Mesenchymal stem cell (in vitro differentiated cells and primary cell): ENCODE measurements around the gene NID1.

Experiments
- DNase-seq: peaks from one replicate; pipeline ENCODE4 v3.0.0-alpha.2; 2013
- H2AFZ ChIP-seq: one replicate; pipeline ENCODE4 v1.6.1; 2013; ENCODE audit warnings: low read depth, mild to moderate bottlenecking, control low read depth, inconsistent platforms, low read length, moderate library complexity
- H2AK5ac ChIP-seq: 2 replicates; pipeline ENCODE4 v1.6.1; 2013; ENCODE audit warnings: low read length, moderate library complexity, mild to moderate bottlenecking, inconsistent platforms; ENCODE audit not compliant: severe bottlenecking
- H2BK120ac ChIP-seq: one replicate; pipeline ENCODE4 v1.6.1; 2013; ENCODE audit warnings: low read depth, mild to moderate bottlenecking, inconsistent platforms, low read length, moderate library complexity
- H2BK12ac ChIP-seq, 2 experiments: one replicate each; pipeline ENCODE4 v1.6.1; 2013; ENCODE audit warnings: inconsistent platforms in 2 of 2, low read length in 2 of 2, mild to moderate bottlenecking in 2 of 2, moderate library complexity in 2 of 2, control low read depth in 1 of 2
- H2BK15ac ChIP-seq: one replicate; pipeline ENCODE4 v1.6.1; 2013; ENCODE audit warnings: mild to moderate bottlenecking, low read depth, inconsistent platforms; ENCODE audit not compliant: poor library complexity, severe bottlenecking
- H2BK5ac ChIP-seq: 2 replicates; pipeline ENCODE4 v1.6.1; 2013; ENCODE audit warnings: low read depth, mild to moderate bottlenecking, low read length, control low read depth, inconsistent platforms; ENCODE audit not compliant: poor library complexity, severe bottlenecking
- H3K14ac ChIP-seq, 2 experiments: one replicate each; pipeline ENCODE4 v1.6.1; 2013; ENCODE audit warnings: inconsistent platforms in 2 of 2, low read length in 2 of 2, control low read depth in 1 of 2, mild to moderate bottlenecking in 1 of 2, moderate library complexity in 1 of 2
- H3K18ac ChIP-seq, 2 experiments: one replicate each; pipeline ENCODE4 v1.6.1; 2013; ENCODE audit warnings: inconsistent platforms in 2 of 2, low read length in 2 of 2, control low read depth in 1 of 2, low read depth in 1 of 2, mild to moderate bottlenecking in 1 of 2
- H3K23ac ChIP-seq, 2 experiments: one replicate each; pipeline ENCODE4 v1.6.1; 2013; ENCODE audit warnings: inconsistent platforms in 2 of 2, low read length in 2 of 2, mild to moderate bottlenecking in 2 of 2, moderate library complexity in 2 of 2, control low read depth in 1 of 2
- H3K27ac ChIP-seq: 2 replicates; pipeline ENCODE4 v1.5.1; 2013; ENCODE audit warnings: mild to moderate bottlenecking, moderate library complexity, low read length, control low read depth, inconsistent platforms; ENCODE audit not compliant: poor library complexity, severe bottlenecking
- H3K27me3 ChIP-seq, 2 experiments: 2 replicates each; pipeline versions ENCODE4 v1.6.1 to v1.7.0; 2013; ENCODE audit warnings: low read length in 2 of 2, mild to moderate bottlenecking in 2 of 2, moderate library complexity in 2 of 2, control low read depth in 1 of 2, inconsistent platforms in 1 of 2; ENCODE audit not compliant: control insufficient read depth in 1 of 2, insufficient read depth in 1 of 2
- H3K36me3 ChIP-seq, 2 experiments: 2 replicates each; pipeline versions ENCODE4 v1.6.1 to v1.7.0; 2013; ENCODE audit warnings: low read length in 2 of 2, control low read depth in 1 of 2, inconsistent platforms in 1 of 2, low read depth in 1 of 2, mild to moderate bottlenecking in 1 of 2; ENCODE audit not compliant: insufficient read depth in 2 of 2, control insufficient read depth in 1 of 2
- H3K4ac ChIP-seq, 2 experiments: one replicate each; pipeline ENCODE4 v1.6.1; 2013; ENCODE audit warnings: inconsistent platforms in 2 of 2, low read length in 2 of 2, mild to moderate bottlenecking in 2 of 2, moderate library complexity in 2 of 2, control low read depth in 1 of 2, low read depth in 1 of 2
- H3K4me1 ChIP-seq: 2 replicates; pipeline ENCODE4 v1.6.1; 2013; ENCODE audit warnings: low read depth, low read length, control low read depth; ENCODE audit not compliant: control insufficient read depth, insufficient read depth
- H3K4me2 ChIP-seq: 2 replicates; pipeline ENCODE4 v1.6.1; 2013; ENCODE audit warnings: low read length, mild to moderate bottlenecking, inconsistent platforms; ENCODE audit not compliant: poor library complexity, severe bottlenecking
- H3K4me3 ChIP-seq, 2 experiments: 2 replicates each; pipeline versions ENCODE4 v1.5.1 to v1.7.0; 2013; ENCODE audit warnings: low read length in 2 of 2, mild to moderate bottlenecking in 2 of 2, control low read depth in 1 of 2, low read depth in 1 of 2; ENCODE audit not compliant: insufficient read depth in 1 of 2
- H3K79me1 ChIP-seq: replicated peaks from 2 replicates; pipeline ENCODE4 v1.6.1; 2013; ENCODE audit warnings: mild to moderate bottlenecking, control low read depth, low read length, inconsistent platforms; ENCODE audit not compliant: poor library complexity, severe bottlenecking
- H3K9ac ChIP-seq: 2 replicates; pipeline ENCODE4 v1.7.0; 2013; ENCODE audit warnings: mild to moderate bottlenecking, low read length, moderate library complexity
- H3K9me3 ChIP-seq: 2 replicates; pipeline ENCODE4 v1.7.0; 2013; ENCODE audit warnings: mild to moderate bottlenecking, low read length; ENCODE audit not compliant: control insufficient read depth
- H4K8ac ChIP-seq: one replicate; pipeline ENCODE4 v1.6.1; 2013; ENCODE audit warnings: inconsistent platforms, mild to moderate bottlenecking, low read length, moderate library complexity
- H4K91ac ChIP-seq: one replicate; pipeline ENCODE4 v1.6.1; 2013; ENCODE audit warnings: mild to moderate bottlenecking, low read length, inconsistent platforms
- WGBS: methylation state at CpG from one replicate; pipeline ENCODE4 v1.1.7; 2013; ENCODE audit warnings: mixed read lengths; 5-methylcytosine and 5-hydroxymethylcytosine counted together

Gene NID1

DNA sequence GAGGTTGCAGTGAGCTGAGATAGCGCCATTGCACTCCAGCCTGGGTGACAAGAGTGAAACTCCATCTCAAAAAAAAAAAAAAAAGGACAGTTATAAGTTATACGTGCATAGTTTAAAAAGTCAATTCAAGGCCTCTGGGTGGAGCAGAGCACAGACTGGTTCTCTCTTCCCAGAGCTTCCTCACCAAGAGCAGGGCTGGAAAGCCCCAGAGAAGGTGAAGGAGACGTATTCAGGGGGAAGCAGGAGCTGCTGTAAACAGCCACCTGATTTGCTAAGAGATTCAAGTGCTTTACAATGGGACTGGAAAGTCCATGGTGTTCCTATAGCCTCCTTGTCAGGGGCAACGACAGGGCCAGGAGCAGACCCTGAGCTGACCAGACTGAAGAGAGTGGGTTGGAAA is 113.2 kb downstream of the NID1 start:
- H2BK5ac ChIP-seq = no peak overlapping the region
- no peak overlapping the region for H2AFZ ChIP-seq
- H3K27me3 ChIP-seq = no peaks in the 10 kb centered on the region
- DNase-seq = no peak
- H2BK120ac ChIP-seq = no peak overlapping the region
- no peak overlapping the region for H3K4me2 ChIP-seq
- H3K14ac ChIP-seq = no peak overlapping the region
- H2AK5ac ChIP-seq = no peak overlapping the region
- H4K91ac ChIP-seq = no peak overlapping the region
- H3K79me1 ChIP-seq = no peaks in the 10 kb centered on the region
- H3K9me3 ChIP-seq = no peaks in the 10 kb centered on the region
- H2BK12ac ChIP-seq = no peak overlapping the region
- H3K4me1 ChIP-seq = peaks cover 4% of the 10 kb centered on the region
- H3K4me3 ChIP-seq = no peak overlapping the region
- 94% methylated on average over 4 of the region's 4 CpGs for WGBS
- no peak overlapping the region for H2BK15ac ChIP-seq
- no peak overlapping the region for H3K4ac ChIP-seq
- H3K18ac ChIP-seq = no peak overlapping the region
- no peak overlapping the region for H3K23ac ChIP-seq
- H3K27ac ChIP-seq = no peak overlapping the region
- H4K8ac ChIP-seq = no peak overlapping the region
- no peaks in the 10 kb centered on the region for H3K36me3 ChIP-seq
- no peak overlapping the region for H3K9ac ChIP-seq

DNA sequence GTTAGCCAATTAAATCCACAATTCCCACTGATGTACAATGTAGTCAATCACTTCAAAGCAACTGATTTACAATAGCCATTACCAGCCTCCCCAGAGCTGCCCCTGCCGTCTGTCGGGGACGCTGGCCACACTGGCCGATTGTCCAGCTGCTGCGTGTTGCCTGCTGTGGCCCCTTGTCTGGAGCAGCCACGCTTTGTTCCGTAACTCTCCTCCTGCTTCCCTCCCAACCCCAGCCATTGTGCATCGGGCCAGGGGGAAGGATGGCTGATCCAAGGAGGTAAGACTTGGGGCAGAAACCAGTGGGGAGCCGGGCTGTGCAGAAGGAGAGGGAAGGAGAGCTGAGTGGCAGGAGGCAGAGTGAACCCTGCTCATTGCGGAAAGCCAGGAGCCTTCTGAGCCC is 114.6 kb downstream of the NID1 start:
- Histone ChIP-seq H3K4ac (no peak overlapping the region), H2BK5ac (no peak overlapping the region), H2BK120ac (no peak overlapping the region), H3K27ac (no peak overlapping the region), H3K18ac (peak overlapping the region in 1 of 2 experiments; percentile 1), H3K9ac (no peak overlapping the region), H3K36me3 (no peaks in the 10 kb centered on the region), H3K4me2 (no peak overlapping the region), H2BK12ac (no peak overlapping the region), H4K91ac (no peak overlapping the region), H2BK15ac (no peak overlapping the region), H2AFZ (no peak overlapping the region), H3K14ac (no peak overlapping the region), H3K27me3 (no peaks in the 10 kb centered on the region), H3K4me1 (peaks cover 6% of the 10 kb centered on the region), H4K8ac (no peak overlapping the region), H3K9me3 (no peaks in the 10 kb centered on the region), H3K79me1 (no peaks in the 10 kb centered on the region), H2AK5ac (no peak overlapping the region), H3K4me3 (no peak overlapping the region), H3K23ac (no peak overlapping the region)
- WGBS = 98% methylated on average over 8 of the region's 10 CpGs
- no peak for DNase-seq

- no peak overlapping the region for H3K4ac ChIP-seq
- no peak overlapping the region for H4K8ac ChIP-seq
- no peak overlapping the region for H2BK120ac ChIP-seq
- H3K9ac ChIP-seq = no peak overlapping the region
- H4K91ac ChIP-seq = no peak overlapping the region
- H3K4me1 ChIP-seq = peaks cover 4% of the 10 kb centered on the region
- no peak overlapping the region for H2BK12ac ChIP-seq
- no peaks in the 10 kb centered on the region for H3K36me3 ChIP-seq
- no peak overlapping the region for H2AK5ac ChIP-seq
- no peaks in the 10 kb centered on the region for H3K79me1 ChIP-seq
- no peak overlapping the region for H3K4me2 ChIP-seq
- no peak overlapping the region for H3K4me3 ChIP-seq
- no peak overlapping the region for H3K18ac ChIP-seq
- H3K23ac ChIP-seq = no peak overlapping the region
- WGBS = 97% methylated on average over 3 of the region's 4 CpGs
- no peak overlapping the region for H3K14ac ChIP-seq
- no peak overlapping the region for H3K27ac ChIP-seq
- no peak overlapping the region for H2BK15ac ChIP-seq
- H3K27me3 ChIP-seq = no peaks in the 10 kb centered on the region
- no peaks in the 10 kb centered on the region for H3K9me3 ChIP-seq
- H2BK5ac ChIP-seq = no peak overlapping the region
- no peak overlapping the region for H2AFZ ChIP-seq
- peak; percentile 29 for DNase-seq
Observed at GRCh38 chr1:235948774-235949427, 116.0 kb downstream of the NID1 start.

DNA sequence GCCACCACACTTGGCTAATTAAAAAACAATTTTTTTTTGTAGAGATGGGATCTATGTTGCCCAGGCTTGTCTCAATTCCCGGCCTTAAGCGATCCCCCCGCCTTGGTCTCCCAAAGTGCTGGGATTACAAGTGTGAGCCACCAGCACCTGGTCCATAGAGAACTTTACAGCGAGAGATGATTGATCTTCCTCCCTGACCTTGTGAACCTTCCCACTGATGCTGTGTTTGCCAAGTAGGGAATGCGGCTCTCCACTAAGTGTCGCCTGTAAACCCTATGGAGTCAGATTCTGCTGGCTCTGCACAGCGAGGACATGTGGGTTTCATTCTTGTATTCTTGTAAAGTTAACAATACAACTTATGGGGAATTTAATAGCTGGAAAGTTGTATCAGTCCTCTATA is 116.9 kb downstream of the NID1 start:
- DNase-seq = no peak
- no peak overlapping the region for H3K4me2 ChIP-seq
- 92% methylated on average over 7 of the region's 7 CpGs for WGBS
- H3K23ac ChIP-seq = no peak overlapping the region
- no peak overlapping the region for H2BK15ac ChIP-seq
- H3K36me3 ChIP-seq = no peaks in the 10 kb centered on the region
- H3K4ac ChIP-seq = no peak overlapping the region
- H3K4me1 ChIP-seq = peaks cover 9% of the 10 kb centered on the region
- H3K9ac ChIP-seq = no peak overlapping the region
- H2BK12ac ChIP-seq = no peak overlapping the region
- no peaks in the 10 kb centered on the region for H3K27me3 ChIP-seq
- H3K14ac ChIP-seq = no peak overlapping the region
- H2AFZ ChIP-seq = no peak overlapping the region
- no peaks in the 10 kb centered on the region for H3K9me3 ChIP-seq
- H3K27ac ChIP-seq = no peak overlapping the region
- H3K79me1 ChIP-seq = no peaks in the 10 kb centered on the region
- H3K18ac ChIP-seq = no peak overlapping the region
- no peak overlapping the region for H2BK120ac ChIP-seq
- H4K8ac ChIP-seq = no peak overlapping the region
- no peak overlapping the region for H4K91ac ChIP-seq
- no peak overlapping the region for H2AK5ac ChIP-seq
- no peak overlapping the region for H2BK5ac ChIP-seq
- no peak overlapping the region for H3K4me3 ChIP-seq
